GM12873 (cell line): Measurements from ENCODE around the gene SCD.

Source experiments
- TF ChIP-seq, protein P1 (sequence below): IDR thresholded peaks from 2 replicates; pipeline ENCODE4 v1.5.1; 2012; ENCODE audit warnings: low read depth, mild to moderate bottlenecking, moderate library complexity, low read length, control low read depth; ENCODE audit not compliant: insufficient read depth; ENCODE audit errors: missing control alignments

Gene SCD

DNA sequence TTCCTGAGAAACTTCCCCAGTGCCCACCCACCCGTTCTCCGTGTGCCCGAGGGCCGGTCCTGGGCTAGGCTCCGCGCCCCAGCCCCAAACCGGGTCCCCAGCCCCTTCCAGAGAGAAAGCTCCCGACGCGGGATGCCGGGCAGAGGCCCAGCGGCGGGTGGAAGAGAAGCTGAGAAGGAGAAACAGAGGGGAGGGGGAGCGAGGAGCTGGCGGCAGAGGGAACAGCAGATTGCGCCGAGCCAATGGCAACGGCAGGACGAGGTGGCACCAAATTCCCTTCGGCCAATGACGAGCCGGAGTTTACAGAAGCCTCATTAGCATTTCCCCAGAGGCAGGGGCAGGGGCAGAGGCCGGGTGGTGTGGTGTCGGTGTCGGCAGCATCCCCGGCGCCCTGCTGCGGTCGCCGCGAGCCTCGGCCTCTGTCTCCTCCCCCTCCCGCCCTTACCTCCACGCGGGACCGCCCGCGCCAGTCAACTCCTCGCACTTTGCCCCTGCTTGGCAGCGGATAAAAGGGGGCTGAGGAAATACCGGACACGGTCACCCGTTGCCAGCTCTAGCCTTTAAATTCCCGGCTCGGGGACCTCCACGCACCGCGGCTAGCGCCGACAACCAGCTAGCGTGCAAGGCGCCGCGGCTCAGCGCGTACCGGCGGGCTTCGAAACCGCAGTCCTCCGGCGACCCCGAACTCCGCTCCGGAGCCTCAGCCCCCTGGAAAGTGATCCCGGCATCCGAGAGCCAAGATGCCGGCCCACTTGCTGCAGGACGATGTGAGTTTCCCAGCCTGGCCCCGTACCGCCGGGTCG, at the start of gene SCD:
Gene SCD, plus strand, starts transcription at position 469 of the 803 bp plus-strand sequence. Its CDS starts 272 bp downstream, at position 741.
- TF ChIP-seq, protein P1, sequence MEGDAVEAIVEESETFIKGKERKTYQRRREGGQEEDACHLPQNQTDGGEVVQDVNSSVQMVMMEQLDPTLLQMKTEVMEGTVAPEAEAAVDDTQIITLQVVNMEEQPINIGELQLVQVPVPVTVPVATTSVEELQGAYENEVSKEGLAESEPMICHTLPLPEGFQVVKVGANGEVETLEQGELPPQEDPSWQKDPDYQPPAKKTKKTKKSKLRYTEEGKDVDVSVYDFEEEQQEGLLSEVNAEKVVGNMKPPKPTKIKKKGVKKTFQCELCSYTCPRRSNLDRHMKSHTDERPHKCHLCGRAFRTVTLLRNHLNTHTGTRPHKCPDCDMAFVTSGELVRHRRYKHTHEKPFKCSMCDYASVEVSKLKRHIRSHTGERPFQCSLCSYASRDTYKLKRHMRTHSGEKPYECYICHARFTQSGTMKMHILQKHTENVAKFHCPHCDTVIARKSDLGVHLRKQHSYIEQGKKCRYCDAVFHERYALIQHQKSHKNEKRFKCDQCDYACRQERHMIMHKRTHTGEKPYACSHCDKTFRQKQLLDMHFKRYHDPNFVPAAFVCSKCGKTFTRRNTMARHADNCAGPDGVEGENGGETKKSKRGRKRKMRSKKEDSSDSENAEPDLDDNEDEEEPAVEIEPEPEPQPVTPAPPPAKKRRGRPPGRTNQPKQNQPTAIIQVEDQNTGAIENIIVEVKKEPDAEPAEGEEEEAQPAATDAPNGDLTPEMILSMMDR: no peak

DNA sequence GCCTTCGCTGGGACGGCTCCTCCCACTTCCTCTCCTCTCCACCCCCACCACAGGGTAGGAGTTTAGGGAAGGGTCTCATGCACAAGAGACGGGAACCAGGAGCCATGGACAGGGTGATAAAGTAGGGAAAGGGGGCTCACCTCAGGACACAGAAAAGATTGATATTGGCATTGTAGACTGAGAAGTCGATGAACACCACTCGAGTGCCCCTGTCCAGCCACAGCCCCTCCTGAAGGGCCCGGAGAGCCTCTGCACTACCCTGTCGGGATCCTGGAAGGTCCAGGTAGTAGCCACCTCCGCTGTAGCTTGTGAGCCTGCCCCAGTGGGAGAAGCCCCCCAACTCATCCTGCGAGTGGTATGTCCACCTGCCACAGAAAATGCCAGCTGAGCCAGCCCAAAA, 49.8 kb upstream of the SCD start:
- TF ChIP-seq, protein P1: no peak

DNA sequence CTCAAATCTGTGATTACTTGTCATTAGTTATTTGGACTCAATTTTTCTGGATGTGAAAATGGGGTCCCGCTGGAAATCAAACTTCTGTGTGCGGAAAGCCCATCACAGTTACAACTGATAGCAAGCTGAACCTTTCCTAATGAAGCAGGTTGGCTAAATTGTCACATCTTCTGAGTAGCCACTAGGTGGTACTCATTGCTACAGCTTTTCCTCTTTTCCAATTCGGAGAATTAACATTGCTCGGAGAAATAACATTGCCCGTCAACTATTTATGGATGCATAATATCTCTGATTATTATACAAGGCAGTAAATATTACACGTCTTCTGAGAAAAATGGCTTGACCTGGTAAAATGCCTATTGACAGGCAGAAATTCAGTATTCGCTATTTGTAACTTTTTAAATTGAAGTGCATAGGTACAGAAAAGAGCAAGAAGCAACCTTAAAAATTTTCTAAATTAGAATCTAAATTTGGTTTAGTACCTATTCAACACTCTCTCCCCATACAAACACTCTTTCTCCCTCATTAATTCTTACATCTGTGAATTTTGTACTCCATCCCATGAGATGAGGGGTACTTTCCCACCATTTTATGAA, 43.2 kb upstream of the SCD start:
- TF ChIP-seq, protein P1: peak; percentile 68

DNA sequence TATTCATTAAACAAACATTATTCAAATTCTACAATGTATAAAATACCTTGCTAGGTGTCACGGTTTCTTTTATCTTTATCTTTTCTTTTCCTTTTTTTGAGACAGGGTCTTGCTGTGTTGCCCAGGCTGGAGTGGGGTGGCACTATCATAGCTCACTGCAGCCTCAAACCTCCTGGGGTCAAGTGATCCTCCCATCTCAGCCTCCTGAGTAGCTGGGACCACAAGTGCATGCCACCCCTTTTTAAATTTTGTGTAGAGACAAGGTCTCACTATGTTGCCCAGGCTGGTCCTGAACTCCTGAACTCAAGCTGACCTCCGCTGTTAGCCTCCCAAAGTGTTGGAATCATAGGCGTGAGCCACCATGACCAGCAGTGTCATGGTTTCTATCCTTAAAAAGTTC, 42.6 kb upstream of the SCD start:
- TF ChIP-seq, protein P1: no peak

DNA sequence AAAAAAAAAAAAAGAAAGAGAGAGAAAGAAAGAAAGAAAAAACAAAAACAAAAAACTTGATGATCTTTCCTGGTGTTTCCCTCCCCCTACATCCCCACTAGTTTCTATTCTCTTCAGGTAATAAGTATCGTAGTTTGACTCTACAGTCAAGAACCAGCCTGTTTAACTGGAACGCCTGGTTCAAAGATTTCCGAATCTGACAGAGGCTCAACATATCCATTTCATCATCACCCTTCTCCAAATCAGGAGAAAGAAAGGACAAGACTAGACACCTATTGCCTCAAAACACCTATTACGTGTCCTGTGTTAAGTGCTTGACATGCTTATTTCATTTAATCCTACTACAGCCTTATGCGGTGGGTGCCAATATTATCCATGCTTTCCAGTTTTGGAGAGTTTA, 40.2 kb upstream of the SCD start:
- TF ChIP-seq, protein P1: no peak

DNA sequence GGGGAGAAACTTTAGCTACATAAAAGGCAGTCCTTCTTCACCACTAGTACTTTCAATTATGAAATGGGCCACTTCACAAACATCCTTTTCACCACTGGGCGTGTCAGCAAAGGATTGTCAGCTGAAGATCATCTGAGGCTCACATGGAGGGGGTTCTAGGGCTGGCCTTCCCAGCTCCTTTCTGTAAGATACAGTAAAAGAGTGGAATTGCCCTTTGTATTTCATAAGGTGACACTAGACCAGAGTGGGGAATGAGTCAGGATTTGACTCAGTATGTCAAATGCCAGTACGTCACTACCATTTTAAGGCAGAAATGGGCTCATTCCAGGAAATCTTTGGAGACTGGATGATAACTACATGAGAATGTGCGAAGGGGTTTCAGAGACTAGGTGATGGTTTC, 39.3 kb upstream of the SCD start:
- TF ChIP-seq, protein P1: no peak

DNA sequence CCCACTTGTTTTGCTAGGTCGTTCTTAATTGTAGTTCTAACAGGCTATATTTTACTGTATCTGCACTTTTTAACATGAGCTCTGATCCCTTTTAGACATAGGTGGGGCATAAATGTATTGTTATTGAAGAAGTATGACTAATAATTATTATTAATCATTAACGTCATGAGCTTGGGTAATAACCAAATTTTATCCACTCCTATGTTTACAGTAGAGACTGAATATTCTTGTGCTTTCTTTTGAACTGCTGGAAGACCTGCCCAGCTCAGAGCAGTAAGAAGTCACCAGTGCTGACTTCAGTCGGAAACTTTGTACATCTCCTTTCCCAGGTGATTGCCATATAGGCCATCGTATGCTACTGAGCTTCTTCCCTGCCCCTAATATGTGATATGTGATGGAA, 35.7 kb upstream of the SCD start:
- TF ChIP-seq, protein P1: no peak
